Esophagus muscularis mucosa (tissue), 4 donors: ENCODE measurements around the gene KMT5B. TPM values are rescaled to one million over a fixed set of nuclear protein-coding genes. Genes with fewer than 3 reads are reported as not detected.

Source experiments
- DNase-seq: peaks from one replicate; pipeline ENCODE4 v3.0.0-alpha.2; 2017; ENCODE audit errors: extremely low spot score
- H3K27ac ChIP-seq, 4 donors: fragments of 200-600 bp; sonication (generic); replicated peaks in 1 of 4; 1 replicate in 3 of 4; 2 replicates in 1 of 4; pipeline ENCODE4 v1.5.1; 2016 to 2019; ENCODE audit warnings: mild to moderate bottlenecking in 1 of 4
- H3K27me3 ChIP-seq, 4 donors: fragments of 200-600 bp; sonication (generic); one replicate each; pipeline versions ENCODE4 v1.5.1 to v1.6.0; 2016 to 2019
- H3K36me3 ChIP-seq, 4 donors: fragments of 200-600 bp; sonication (generic); one replicate each; pipeline ENCODE4 v1.5.1; 2016 to 2019
- H3K4me1 ChIP-seq, 4 donors: fragments of 200-600 bp; sonication (generic); one replicate each; pipeline ENCODE4 v1.5.1; 2016 to 2019
- H3K4me3 ChIP-seq, 4 donors: fragments of 200-600 bp; sonication (generic); 1 replicate in 2 of 4; 2 replicates in 2 of 4; pipeline ENCODE4 v1.5.1; 2016 to 2019; ENCODE audit warnings: mild to moderate bottlenecking in 4 of 4, moderate library complexity in 1 of 4
- H3K9me3 ChIP-seq, 4 donors: fragments of 200-600 bp; sonication (generic); 1 replicate in 3 of 4; 2 replicates in 1 of 4; pipeline ENCODE4 v1.5.1; 2016 to 2019
- CTCF ChIP-seq, 3 experiments: fragments of 200-600 bp in 2 of 3; fragments of 450-650 bp in 1 of 3; sonication (generic) in 2 of 3; IDR thresholded peaks; one replicate each; pipeline ENCODE4 v1.5.1; 2017 to 2019; ENCODE audit warnings: antibody characterized with exemption in 3 of 3, mild to moderate bottlenecking in 2 of 3, moderate library complexity in 1 of 3
- EP300 ChIP-seq: sonication (generic); formaldehyde crosslinking; IDR thresholded peaks from one replicate; pipeline ENCODE4 v1.6.1; 2017; ENCODE audit warnings: antibody characterized with exemption
- POLR2A ChIP-seq: fragments of 450-650 bp; IDR thresholded peaks from one replicate; pipeline ENCODE4 v1.6.1; 2017; ENCODE audit warnings: antibody characterized with exemption, moderate library complexity, mild to moderate bottlenecking, low read depth
- POLR2AphosphoS5 ChIP-seq, 2 donors: sonication (generic); formaldehyde crosslinking; IDR thresholded peaks; one replicate each; pipeline ENCODE4 v1.6.1; 2017; ENCODE audit warnings: antibody characterized with exemption in 2 of 2
- whole genome bisulfite sequencing: methylation state at CpG from one replicate; pipeline ENCODE4 v1.1.5; 2018; 5-methylcytosine and 5-hydroxymethylcytosine counted together
- intact Hi-C: fragments of 100-400 bp; cut with DNase I; formaldehyde crosslinking; loops from one replicate; pipeline ENCODE4 v1.15.1; 2023
- total RNA-seq, 4 donors: library from RNA; depleted of rRNA; stranded (reverse); fragments of >200 nt; gene quantifications; one replicate each; pipeline versions ENCODE4 v1.1.0 to v1.2.1, GENCODE V29; 2016

Gene KMT5B
- total RNA-seq, 4 donors from 2014 or later, result 28.7 to 49.4 (median 43.3) TPM

- intact Hi-C loops, result loop anchor here (5.0 kb wide), 1 partner anchor 86 kb away; the partner anchor contains the start of gene TCIRG1
- Histone ChIP-seq H3K27ac (peak overlapping the region; percentile 59 to 99 (median 62)), H3K4me1 (peaks cover 27 to 50% (median 45%) of the 10 kb centered on the region in 4 donors), H3K36me3 (no peaks in the 10 kb centered on the region), H3K9me3 (no peaks in the 10 kb centered on the region), H3K27me3 (no peaks in the 10 kb centered on the region), H3K4me3 (no peak overlapping the region)
- no peak for DNase-seq
- TF ChIP-seq EP300 (no peak), POLR2A (no peak), POLR2AphosphoS5 (IDR thresholded peaks at IDR 0.05) (no peak), CTCF (IDR thresholded peaks at IDR 0.05) (no peak)
- WGBS, result 92% methylated on average over 8 of the region's 9 CpGs
Observed at GRCh38 chr11:68122936-68123539, 90.1 kb downstream of the KMT5B start.

DNA sequence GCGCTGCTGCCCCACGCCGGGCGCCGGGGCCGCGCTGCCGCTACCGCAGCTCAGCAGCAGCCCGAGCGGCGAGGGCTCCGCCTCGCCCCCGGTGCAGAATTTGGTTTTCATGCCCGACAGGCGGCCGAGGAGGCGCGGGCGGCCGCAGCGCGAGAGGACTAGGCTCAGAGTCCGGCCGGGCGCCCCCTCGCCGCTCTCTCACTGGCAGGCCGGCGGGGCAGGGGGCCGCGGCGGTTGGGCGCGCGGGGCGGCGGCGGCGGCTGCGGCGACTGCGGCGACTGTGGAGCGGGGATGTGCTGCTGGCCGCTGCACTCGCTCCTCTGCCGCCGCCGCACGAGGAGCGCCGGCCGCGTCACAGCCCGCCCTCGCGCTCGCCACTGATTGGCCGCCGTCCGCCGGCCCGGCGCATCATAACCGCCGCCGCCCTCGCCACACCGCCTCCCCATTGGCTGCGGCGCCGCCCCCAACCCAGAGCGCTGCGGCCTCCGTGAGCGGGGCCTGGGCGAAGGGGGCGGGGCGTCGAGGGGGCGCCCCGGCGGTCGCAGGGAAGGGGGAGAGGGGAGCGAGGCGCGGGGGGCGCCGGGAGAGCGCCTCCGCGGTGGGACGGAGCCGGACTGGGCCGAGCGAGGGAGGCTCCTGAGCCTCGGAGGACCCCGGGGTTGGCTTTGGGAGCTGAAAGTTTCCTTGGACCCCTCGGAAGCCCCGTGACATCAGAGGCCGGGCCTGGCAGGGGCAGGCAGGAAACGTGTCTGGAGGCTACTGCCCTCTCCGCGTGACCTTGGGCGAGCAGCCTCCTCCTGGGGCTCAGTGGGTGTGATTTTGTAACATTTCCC is 91.8 kb downstream of the KMT5B start, which contains the start of gene CHKA:
Gene CHKA, minus strand, starts transcription at position 322 of the 833 bp plus-strand sequence. Its CDS starts 211 bp downstream, at position 111.
- Histone ChIP-seq H3K4me1 (peaks cover 34 to 55% (median 49%) of the 10 kb centered on the region in 4 donors), H3K36me3 (no peaks in the 10 kb centered on the region), H3K4me3 (peak within 1 kb of the TSS; percentile 66 to 97 (median 78)), H3K27me3 (no peaks in the 10 kb centered on the region), H3K9me3 (no peaks in the 10 kb centered on the region), H3K27ac (peak within 1 kb of the TSS; percentile 91 to 99 (median 96))
- intact Hi-C loops, result loop anchor here (5.0 kb wide), 1 partner anchor 84 kb away; the partner anchor contains the start of gene TCIRG1
- WGBS, result 2% methylated on average over 13 of the region's 107 CpGs
- peak; percentile 96 for DNase-seq
- TF ChIP-seq POLR2AphosphoS5 (IDR thresholded peaks at IDR 0.05), result peak; percentile 72 to 86
- no peak for TF ChIP-seq POLR2A
- TF ChIP-seq EP300, result no peak
- TF ChIP-seq CTCF (IDR thresholded peaks at IDR 0.05), result peak in 1 of 3 experiments; percentile 3

DNA sequence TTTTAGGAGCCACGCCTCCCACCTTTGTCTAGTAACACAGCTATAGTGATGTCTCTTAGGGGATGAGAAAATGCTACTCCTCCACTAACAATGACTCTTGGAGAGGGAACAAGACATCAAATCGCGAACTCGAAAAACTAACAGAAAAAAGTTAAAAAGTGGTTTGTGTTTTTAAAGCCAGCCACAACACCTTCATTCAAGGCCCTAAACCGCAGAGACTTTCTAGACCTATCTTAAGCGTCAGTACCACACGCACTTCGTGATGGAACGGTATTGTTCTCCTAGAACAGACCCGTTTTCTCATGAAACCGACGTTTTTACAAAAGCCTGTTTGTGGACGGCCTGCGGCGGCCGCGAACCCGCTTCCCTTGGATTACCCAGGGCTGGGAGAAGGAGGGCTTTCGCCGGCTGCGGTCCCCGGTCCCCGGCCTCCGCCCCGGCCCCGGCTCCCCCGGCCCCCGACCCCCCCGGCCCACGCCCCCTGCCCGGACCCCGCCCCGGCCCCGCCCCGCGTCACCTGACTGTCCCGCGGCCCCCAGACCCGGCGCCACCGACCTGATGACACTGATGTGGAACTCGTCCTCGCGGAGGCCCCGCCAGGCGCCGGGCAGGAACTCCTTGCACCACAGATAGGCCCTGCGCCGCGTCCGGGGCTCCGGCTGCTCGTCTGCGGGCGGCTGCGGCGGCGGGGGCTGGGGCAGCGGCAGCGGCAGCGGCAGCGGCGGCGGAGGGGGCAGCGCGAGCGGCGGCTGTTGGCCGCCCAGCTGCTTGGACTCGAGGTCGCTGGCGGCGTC is 92.6 kb downstream of the KMT5B start:
- Histone ChIP-seq H3K27me3 (no peaks in the 10 kb centered on the region), H3K4me1 (peaks cover 34 to 59% (median 50%) of the 10 kb centered on the region in 4 donors), H3K27ac (peak overlapping the region; percentile 91 to 99 (median 96)), H3K36me3 (no peaks in the 10 kb centered on the region), H3K4me3 (peak overlapping the region; percentile 66 to 97 (median 78)), H3K9me3 (no peaks in the 10 kb centered on the region)
- WGBS, result 3% methylated on average over 12 of the region's 73 CpGs
- TF ChIP-seq POLR2A (no peak), POLR2AphosphoS5 (IDR thresholded peaks at IDR 0.05) (peak in 1 of 2 donors; percentile 8), CTCF (IDR thresholded peaks at IDR 0.05) (no peak), EP300 (no peak)
- no peak for DNase-seq
- intact Hi-C loops, result loop anchor here (5.0 kb wide), 1 partner anchor 83 kb away; the partner anchor contains the start of gene TCIRG1

DNA sequence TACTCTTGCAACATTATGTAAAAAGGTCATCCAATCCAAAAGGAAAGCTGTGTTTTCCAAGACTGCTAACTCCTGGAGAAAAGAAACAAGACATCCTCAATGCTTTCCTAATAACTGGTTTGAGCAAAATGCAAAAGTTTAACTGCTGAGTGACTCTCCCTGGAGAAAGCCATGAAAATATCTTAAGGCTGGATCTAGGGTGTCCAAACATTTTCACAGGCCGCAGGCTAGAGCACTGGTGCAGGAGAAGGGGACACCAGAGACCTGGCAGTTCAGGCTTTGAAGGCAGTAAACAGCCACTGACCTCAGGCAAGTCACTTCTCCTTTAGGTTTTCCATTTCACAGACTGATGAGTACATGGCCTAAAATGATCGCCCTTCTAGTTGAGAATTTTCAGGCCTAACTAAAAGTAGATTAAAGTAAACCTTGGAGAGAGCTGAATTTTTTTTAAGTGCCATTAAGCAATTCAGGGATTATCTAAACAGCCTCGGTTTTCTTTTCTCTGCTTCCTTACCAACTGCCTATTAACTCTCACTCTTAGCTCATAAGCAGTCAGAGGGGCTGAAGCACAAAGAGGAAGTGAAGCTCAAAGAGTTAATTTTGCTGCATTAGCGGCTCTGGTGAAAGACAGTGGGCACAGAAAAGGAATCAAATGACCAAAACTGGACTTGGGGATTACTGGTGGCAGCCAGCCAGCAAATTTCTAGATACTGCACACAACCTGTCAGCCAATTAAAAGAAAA is 94.2 kb downstream of the KMT5B start:
- peak overlapping the region; percentile 91 to 99 (median 96) for H3K27ac ChIP-seq
- TF ChIP-seq POLR2AphosphoS5 (IDR thresholded peaks at IDR 0.05), result peak in 1 of 2 donors; percentile 7
- no peak for TF ChIP-seq EP300
- no peak for TF ChIP-seq POLR2A
- TF ChIP-seq CTCF (IDR thresholded peaks at IDR 0.05), result no peak
- 29% methylated on average over 4 of the region's 4 CpGs for WGBS
- intact Hi-C loops, result no loop called here
- no peaks in the 10 kb centered on the region for H3K9me3 ChIP-seq
- peaks cover 34 to 69% (median 60%) of the 10 kb centered on the region in 4 donors for H3K4me1 ChIP-seq
- H3K4me3 ChIP-seq, result peak overlapping the region; percentile 66 to 97 (median 78)
- no peak for DNase-seq
- H3K36me3 ChIP-seq, result no peaks in the 10 kb centered on the region
- no peaks in the 10 kb centered on the region for H3K27me3 ChIP-seq
